HL-60 (cell line): Measurements from ENCODE around the gene CADM2.

ENCODE experiments used
- DNase-seq, 2 experiments: peaks; one replicate each; pipeline ENCODE4 v3.0.0-alpha.2; 2010 to 2020; ENCODE audit warnings: low read depth in 1 of 2, low spot score in 1 of 2
- H3K27ac ChIP-seq: fragments of 250-450 bp; sonication (Bioruptor Pico); replicated peaks from 2 replicates; pipeline ENCODE4 v1.5.1; 2020; ENCODE audit warnings: mild to moderate bottlenecking, moderate library complexity
- H3K27me3 ChIP-seq: fragments of 250-450 bp; sonication (Bioruptor Pico); 2 replicates; pipeline ENCODE4 v1.5.1; 2021; ENCODE audit warnings: mild to moderate bottlenecking, moderate library complexity; ENCODE audit not compliant: insufficient read depth, poor library complexity, severe bottlenecking
- H3K4me3 ChIP-seq: replicated peaks from 2 replicates; pipeline ENCODE4 v1.5.1; 2011; ENCODE audit warnings: mild to moderate bottlenecking, control low read depth, low read length; ENCODE audit not compliant: insufficient read depth
- CTCF ChIP-seq: IDR thresholded peaks from one replicate; pipeline ENCODE4 v1.5.1; 2011; ENCODE audit warnings: low read length, control low read depth, inconsistent platforms; ENCODE audit not compliant: insufficient read depth
- GABPA ChIP-seq: IDR thresholded peaks from 2 replicates; pipeline ENCODE4 v1.6.1; 2012; ENCODE audit warnings: low read depth
- POLR2AphosphoS5 ChIP-seq: IDR thresholded peaks from 2 replicates; pipeline ENCODE4 v1.6.1; 2012; ENCODE audit warnings: low read depth
- REST ChIP-seq: IDR thresholded peaks from 2 replicates; pipeline ENCODE4 v1.6.1; 2012; ENCODE audit warnings: low read depth; ENCODE audit not compliant: insufficient replicate concordance
- SPI1 ChIP-seq: IDR thresholded peaks from 2 replicates; pipeline ENCODE4 v1.6.1; 2012; ENCODE audit warnings: low read depth, mild to moderate bottlenecking, borderline replicate concordance

Gene CADM2

GRCh38 chr3:85476891-85477495, 518.2 kb downstream of the CADM2 start:
- no peak overlapping the region for H3K27ac ChIP-seq
- TF ChIP-seq REST (no peak), POLR2AphosphoS5 (no peak), GABPA (no peak), CTCF (no peak), SPI1 (no peak)
- no peak overlapping the region for H3K4me3 ChIP-seq
- H3K27me3 ChIP-seq: no peaks in the 10 kb centered on the region
- DNase-seq: no peak

GRCh38 chr3:85481411-85482212, 522.8 kb downstream of the CADM2 start:
- Histone ChIP-seq H3K27me3 (no peaks in the 10 kb centered on the region), H3K27ac (no peak overlapping the region), H3K4me3 (no peak overlapping the region)
- no peak for TF ChIP-seq POLR2AphosphoS5
- DNase-seq: no peak

GRCh38 chr3:85482213-85482490, 523.4 kb downstream of the CADM2 start:
- Histone ChIP-seq H3K27me3 (no peaks in the 10 kb centered on the region), H3K27ac (no peak overlapping the region), H3K4me3 (no peak overlapping the region)
- DNase-seq: no peak
- TF ChIP-seq SPI1 (no peak), POLR2AphosphoS5 (no peak), REST (no peak)

- Histone ChIP-seq H3K4me3 (no peak overlapping the region), H3K27ac (no peak overlapping the region), H3K27me3 (no peaks in the 10 kb centered on the region)
- TF ChIP-seq GABPA (no peak), SPI1 (no peak), POLR2AphosphoS5 (no peak), REST (no peak), CTCF (no peak)
- DNase-seq: no peak
Observed at GRCh38 chr3:85483986-85484385, 525.2 kb downstream of the CADM2 start.
